ENCODE results near the gene MED9.

DNA sequence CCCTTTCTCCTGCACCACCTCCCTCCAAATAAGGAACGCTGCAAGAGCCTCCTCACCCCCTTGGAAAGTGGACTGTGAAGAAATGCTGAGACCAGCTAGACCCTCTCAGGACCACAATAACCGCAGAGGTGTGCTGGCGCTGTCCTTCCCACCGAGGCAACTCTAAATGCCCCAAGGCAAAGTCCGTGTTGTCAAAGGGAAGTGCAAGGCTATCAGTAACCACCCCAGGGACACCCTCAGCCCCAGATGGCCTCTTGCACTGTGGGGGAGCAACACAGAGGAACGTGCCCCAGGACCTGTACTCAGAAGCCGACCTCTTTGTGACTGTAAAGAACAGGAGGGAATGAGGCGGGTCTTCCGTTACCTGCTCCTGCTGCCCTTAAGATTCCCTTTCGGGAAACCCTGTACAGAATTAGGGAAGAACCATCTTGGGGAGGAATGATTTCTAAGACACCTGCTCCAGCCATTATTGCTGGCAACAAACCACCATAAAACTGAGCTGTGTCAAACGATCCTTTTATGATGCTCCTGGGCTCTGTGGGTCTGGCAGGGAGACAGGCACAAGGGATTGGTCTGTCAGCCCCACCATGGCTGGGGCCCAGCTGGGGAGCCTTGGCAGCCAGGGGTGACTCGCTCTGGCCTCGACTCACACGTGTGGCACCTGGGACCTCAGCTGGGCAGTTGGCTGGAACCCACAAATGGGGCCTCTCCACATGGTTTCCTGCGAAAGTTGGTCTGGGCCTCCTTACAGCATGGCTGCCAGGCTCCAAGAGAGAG lies 14.6 kb upstream of the MED9 start:
- TF ChIP-seq, protein P1, sequence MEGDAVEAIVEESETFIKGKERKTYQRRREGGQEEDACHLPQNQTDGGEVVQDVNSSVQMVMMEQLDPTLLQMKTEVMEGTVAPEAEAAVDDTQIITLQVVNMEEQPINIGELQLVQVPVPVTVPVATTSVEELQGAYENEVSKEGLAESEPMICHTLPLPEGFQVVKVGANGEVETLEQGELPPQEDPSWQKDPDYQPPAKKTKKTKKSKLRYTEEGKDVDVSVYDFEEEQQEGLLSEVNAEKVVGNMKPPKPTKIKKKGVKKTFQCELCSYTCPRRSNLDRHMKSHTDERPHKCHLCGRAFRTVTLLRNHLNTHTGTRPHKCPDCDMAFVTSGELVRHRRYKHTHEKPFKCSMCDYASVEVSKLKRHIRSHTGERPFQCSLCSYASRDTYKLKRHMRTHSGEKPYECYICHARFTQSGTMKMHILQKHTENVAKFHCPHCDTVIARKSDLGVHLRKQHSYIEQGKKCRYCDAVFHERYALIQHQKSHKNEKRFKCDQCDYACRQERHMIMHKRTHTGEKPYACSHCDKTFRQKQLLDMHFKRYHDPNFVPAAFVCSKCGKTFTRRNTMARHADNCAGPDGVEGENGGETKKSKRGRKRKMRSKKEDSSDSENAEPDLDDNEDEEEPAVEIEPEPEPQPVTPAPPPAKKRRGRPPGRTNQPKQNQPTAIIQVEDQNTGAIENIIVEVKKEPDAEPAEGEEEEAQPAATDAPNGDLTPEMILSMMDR (IDR thresholded peaks at IDR 0.05; ENCODE audit: low read length), result no peak
- TF ChIP-seq EZH2 (optimal IDR thresholded peaks at IDR 0.05; ENCODE audit: low read depth, low read length), result no peak
